H1 (cell line): ENCODE data around the gene PEX16. TPM values are rescaled to one million over a fixed set of nuclear protein-coding genes. Genes with fewer than 3 reads are reported as not detected.
A peak's percentile ranks its signal among the peaks of the same experiment; 100 is the strongest.

ENCODE experiments used
- BCL11A ChIP-seq, 2 experiments: IDR thresholded peaks; one replicate each; pipeline ENCODE4 v1.6.1; 2011; ENCODE audit warnings: low read depth in 2 of 2, low read length in 2 of 2, mild to moderate bottlenecking in 2 of 2
- BRCA1 ChIP-seq: IDR thresholded peaks from 2 replicates; pipeline ENCODE4 v1.6.1; 2012; ENCODE audit warnings: low read depth, low read length, improper control_type of control experiment
- CBX5 ChIP-seq: fragments of 300-800, 300-1000 bp; sonication (generic); IDR thresholded peaks from 2 replicates; pipeline ENCODE4 v1.7.1; 2016; ENCODE audit warnings: antibody characterized with exemption, low read length, low read depth
- CEBPB ChIP-seq: IDR thresholded peaks from 2 replicates; pipeline ENCODE4 v1.6.1; 2012; ENCODE audit warnings: low read depth, low read length
- CREB1 ChIP-seq: IDR thresholded peaks from 2 replicates; pipeline ENCODE4 v1.6.1; 2012; ENCODE audit warnings: inconsistent platforms
- EP300 ChIP-seq, 2 experiments: IDR thresholded peaks; 1 replicate in 1 of 2; 2 replicates in 1 of 2; pipeline ENCODE4 v1.6.1; 2011 to 2012; ENCODE audit warnings: low read depth in 2 of 2, low read length in 2 of 2, mild to moderate bottlenecking in 2 of 2, borderline replicate concordance in 1 of 2, inconsistent platforms in 1 of 2, moderate library complexity in 1 of 2
- KDM1A ChIP-seq: fragments of 200-600, 300-600 bp; sonication (generic); IDR thresholded peaks from 2 replicates; pipeline ENCODE4 v1.7.1; 2016; ENCODE audit warnings: mild to moderate bottlenecking, low read length, borderline replicate concordance
- MAFK ChIP-seq: IDR thresholded peaks from 2 replicates; pipeline ENCODE4 v1.6.1; 2012; ENCODE audit warnings: low read depth, mild to moderate bottlenecking, improper control_type of control experiment, low read length
- MAX ChIP-seq: IDR thresholded peaks from 2 replicates; pipeline ENCODE4 v1.6.1; 2012; ENCODE audit warnings: inconsistent platforms
- PHF8 ChIP-seq: fragments of 200-600 bp; sonication (generic); conservative IDR thresholded peaks from 2 replicates; pipeline ENCODE4 v1.7.1; 2012; ENCODE audit warnings: low read depth, mild to moderate bottlenecking, inconsistent platforms, low read length, moderate library complexity
- POU5F1 ChIP-seq: IDR thresholded peaks from 2 replicates; pipeline ENCODE4 v1.6.1; 2011; ENCODE audit warnings: low read depth, mild to moderate bottlenecking, low read length, moderate library complexity
- SAP30 ChIP-seq: fragments of 300-600 bp; sonication (generic); IDR thresholded peaks from 2 replicates; pipeline ENCODE4 v1.7.1; 2012; ENCODE audit warnings: low read length, moderate library complexity, mild to moderate bottlenecking, inconsistent platforms; ENCODE audit not compliant: insufficient read depth, insufficient replicate concordance
- SP2 ChIP-seq: IDR thresholded peaks from 2 replicates; pipeline ENCODE4 v1.6.1; 2012; ENCODE audit warnings: mild to moderate bottlenecking, low read length, inconsistent platforms
- SRF ChIP-seq: IDR thresholded peaks from 2 replicates; pipeline ENCODE4 v1.6.1; 2011; ENCODE audit warnings: mild to moderate bottlenecking, low read depth, low read length, moderate library complexity
- SUZ12 ChIP-seq: fragments of 200-600 bp; sonication (generic); IDR thresholded peaks from 2 replicates; pipeline ENCODE4 v1.6.1; 2012; ENCODE audit warnings: mild to moderate bottlenecking, inconsistent platforms, low read length, moderate library complexity, mixed read lengths
- TBP ChIP-seq: IDR thresholded peaks from 2 replicates; pipeline ENCODE4 v1.6.1; 2011; ENCODE audit warnings: low read depth, low read length, improper control_type of control experiment
- polyA plus RNA-seq, 7 experiments: library from polyadenylated mRNA; depleted of rRNA in 3 of 7; stranded (reverse) in 5 of 7; unstranded in 2 of 7; fragments of >200 nt in 5 of 7; fragments of 200-250 nt in 2 of 7; gene quantifications; 1 replicate in 5 of 7; 2 replicates in 1 of 7; 4 replicates in 1 of 7; pipeline versions ENCODE4 v1.2.1 to v1.2.3, GENCODE V29; 2011 to 2013; ENCODE audit warnings: missing spikeins in 2 of 7, mixed read lengths in 2 of 7
- total RNA-seq: library from RNA; stranded (reverse); fragmentation: NEBNext Ultra II Directional; extraction: Animal tissue kit (Norgen Biotek cat#: 25700); gene quantifications from 2 replicates; pipeline ENCODE4 v1.2.1, GENCODE V29; 2021

PEX16 gene
- total and polyA plus RNA-seq, 2 of the 8 experiments (the other 6 are each of a cell fraction or from before 2014, with no cell fraction given) = 29.2 to 36.0 TPM

GRCh38 chr11:45899448-45900174, 18.1 kb downstream of the PEX16 start (continued):
- TF ChIP-seq SRF = peak; percentile 31; the same call in 1 of the 2 replicates
- no peak for TF ChIP-seq BRCA1
- peak; percentile 92 for TF ChIP-seq SAP30
- TF ChIP-seq BCL11A (IDR thresholded peaks at IDR 0.05; ENCODE audit: low read depth in 2 of 2, low read length in 2 of 2) = no peak
- TF ChIP-seq KDM1A = no peak
- TF ChIP-seq EP300 (IDR thresholded peaks at IDR 0.05; ENCODE audit: borderline replicate concordance in 1 of 2, low read depth in 2 of 2, low read length in 2 of 2) = peak in 1 of 2 experiments; percentile 98; a peak in 1 of 3 replicates
- no peak for TF ChIP-seq TBP
- no peak for TF ChIP-seq POU5F1
- no peak for TF ChIP-seq CBX5
- peak; percentile 42 for TF ChIP-seq MAX
- TF ChIP-seq CEBPB = 0 out of 2 replicates have a peak, but pooled peaks have one; percentile 37
- TF ChIP-seq SP2 = no peak
- TF ChIP-seq PHF8 = no peak
- TF ChIP-seq MAFK = no peak
- TF ChIP-seq CREB1 = peak; percentile 83
- TF ChIP-seq SUZ12 = no peak
